Pancreas (tissue), 10 donors: Measurements from ENCODE around the gene CWF19L2. TPM values are rescaled to one million over a fixed set of nuclear protein-coding genes. Genes with fewer than 3 reads are reported as not detected.

ENCODE experiments used
- ATAC-seq, 4 donors: fragments of 200-7000 bp; cut with Tn5 transposase; one replicate each; pipeline versions ENCODE4 v1.8.0 to v1.9.1; 2020; ENCODE audit warnings: mild to moderate bottlenecking in 4 of 4, moderate library complexity in 4 of 4
- DNase-seq, 6 donors: peaks; one replicate each; pipeline ENCODE4 v3.0.0-alpha.2; 2020
- FAIRE-seq: peaks from 2 replicates; lab custom pipeline; 2012; peaks lifted over from hg19 to GRCh38; lab: Jason Lieb, UNC
- H3K27ac ChIP-seq, 4 donors: fragments of 200-600 bp; sonication (generic); 1 replicate in 3 of 4; 2 replicates in 1 of 4; pipeline versions ENCODE4 v1.5.0 to v1.8.0; 2020
- H3K27me3 ChIP-seq, 4 donors: fragments of 200-600 bp; one replicate each; pipeline ENCODE4 v1.8.0; 2021
- H3K36me3 ChIP-seq, 3 donors: fragments of 200-600 bp; sonication (generic) in 1 of 3; one replicate each; pipeline versions ENCODE4 v1.5.0 to v1.8.0; 2020 to 2021
- H3K4me1 ChIP-seq, 3 donors: fragments of 200-600 bp; one replicate each; pipeline ENCODE4 v1.8.0; 2021
- H3K4me3 ChIP-seq, 4 donors: fragments of 200-600 bp; sonication (generic) in 2 of 4; one replicate each; pipeline versions ENCODE4 v1.5.0 to v1.8.0; 2020 to 2021
- H3K9me3 ChIP-seq, 4 donors: fragments of 200-600 bp; one replicate each; pipeline ENCODE4 v1.8.0; 2021
- CTCF ChIP-seq, 4 donors: fragments of 200-600 bp; sonication (generic) in 3 of 4; IDR thresholded peaks; one replicate each; pipeline versions ENCODE4 v1.5.0 to v1.8.0; 2021; ENCODE audit warnings: antibody characterized with exemption in 4 of 4
- WGBS, 2 donors: extraction: QIAGEN DNeasy Blood & Tissue Kit; methylation state at CpG; one replicate each; pipeline ENCODE4 v1.1.7; 2013; 5-methylcytosine and 5-hydroxymethylcytosine counted together
- intact Hi-C, 3 donors: fragments of 100-400 bp; cut with DNase I; formaldehyde crosslinking; loops; one replicate each; pipeline versions ENCODE4 v1.11.1 to v1.14.2; 2022
- polyA plus RNA-seq, 2 donors: library from polyadenylated mRNA; stranded (reverse); fragments of 200-250 nt; gene quantifications; one replicate each; pipeline ENCODE4 v1.2.3, GENCODE V29; 2013
- total RNA-seq, 6 donors: library from RNA; stranded (reverse); fragmentation: NEBNext Ultra II Directional in 4 of 6; extraction: Animal tissue kit (Norgen Biotek cat#: 25700) in 4 of 6; gene quantifications; one replicate each; pipeline versions ENCODE4 v1.2.1 to v1.2.4, GENCODE V29; 2021 to 2023
- donor health status: healthy with polysubstance abuse.
- donor health status: DM: no; HTN: no; CAD: no; lungs with moderate emphysema.
- donor health status: DM: no; HTN: no; CAD: no.
- donor health status: control.
- donor health status: control.
- donor health status: Bipolar disorder and iron deficiency.
- donor health status: DM: yes; HTN: yes; CAD: no.
- donor health status: DM: no; HTN: no; CAD: no.
- donor health status: DM: no; HTN: no; CAD: no.
- donor health status: DM: yes; HTN: yes; CAD: no.

Gene CWF19L2
- total and polyA plus RNA-seq, 8 donors = 3.2 to 14.0 (median 6.2) TPM

GRCh38 chr11:107442715-107443215 lies 14.9 kb downstream of the CWF19L2 start:
- no peaks in the 10 kb centered on the region for H3K27me3 ChIP-seq
- FAIRE-seq (no peak), DNase-seq (no peak), ATAC-seq (no peak)
- 96 to 98% methylated on average over 1 of the region's 1 CpG for WGBS, 2 donors
- no peaks in the 10 kb centered on the region for H3K4me1 ChIP-seq
- no peak for TF ChIP-seq CTCF (IDR thresholded peaks at IDR 0.05)
- H3K27ac ChIP-seq = no peak overlapping the region
- H3K4me3 ChIP-seq = no peak overlapping the region
- H3K9me3 ChIP-seq = no peaks in the 10 kb centered on the region
- intact Hi-C loops = no loop called here
- peaks cover 0 to 15% (median 0%) of the 10 kb centered on the region in 3 donors for H3K36me3 ChIP-seq

DNA sequence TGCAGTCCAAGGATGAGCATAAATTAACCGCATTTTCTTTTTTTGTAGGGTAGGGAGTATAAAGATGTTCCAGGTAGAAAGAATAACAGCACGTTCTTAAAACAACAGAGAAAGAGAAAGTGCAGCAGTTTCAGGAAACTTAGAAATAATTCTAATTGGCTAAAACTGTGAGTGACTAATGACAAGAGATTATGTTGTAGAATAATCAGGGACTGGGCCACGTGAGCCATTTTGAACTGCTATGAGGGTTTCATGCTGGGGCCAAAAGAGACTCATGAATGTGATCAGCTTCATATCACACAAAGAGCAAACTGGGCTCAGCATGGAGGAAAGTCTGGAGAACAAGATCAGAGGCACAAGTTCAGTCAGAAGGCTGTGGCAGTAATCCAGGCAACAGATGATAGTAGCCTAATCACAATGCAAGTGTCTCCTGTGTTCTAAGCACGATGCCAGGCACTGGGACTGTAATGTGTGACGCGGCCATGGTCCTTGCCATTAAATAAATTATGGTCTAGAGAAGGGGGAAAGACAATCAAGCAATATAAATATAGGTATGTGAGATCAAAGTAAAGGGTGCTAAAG lies 17.9 kb downstream of the CWF19L2 start:
- H3K4me3 ChIP-seq = no peak overlapping the region
- FAIRE-seq (no peak), DNase-seq (no peak), ATAC-seq (no peak)
- intact Hi-C loops = no loop called here
- H3K27me3 ChIP-seq = no peaks in the 10 kb centered on the region
- no peaks in the 10 kb centered on the region for H3K9me3 ChIP-seq
- no peak for TF ChIP-seq CTCF (IDR thresholded peaks at IDR 0.05)
- WGBS, 2 donors = 85 to 88% methylated on average over 6 of the region's 6 CpGs
- H3K27ac ChIP-seq = no peak overlapping the region
- H3K36me3 ChIP-seq = peaks cover 0 to 19% (median 0%) of the 10 kb centered on the region in 3 donors
- no peaks in the 10 kb centered on the region for H3K4me1 ChIP-seq

- 47 to 95% methylated on average over 1 of the region's 1 CpG for WGBS, 2 donors
- FAIRE-seq = no peak
- TF ChIP-seq CTCF (IDR thresholded peaks at IDR 0.05) = no peak
These were observed 19.5 kb downstream of the CWF19L2 start for GRCh38 chr11:107438148-107438547.

GRCh38 chr11:107430525-107430924 lies 27.1 kb downstream of the CWF19L2 start:
- ATAC-seq (no peak), DNase-seq (no peak), FAIRE-seq (no peak)
- H3K9me3 ChIP-seq = no peaks in the 10 kb centered on the region
- H3K4me3 ChIP-seq = no peak overlapping the region
- H3K36me3 ChIP-seq = peaks cover 0 to 5% (median 2%) of the 10 kb centered on the region in 3 donors
- H3K4me1 ChIP-seq = no peaks in the 10 kb centered on the region
- 79 to 87% methylated on average over 3 of the region's 3 CpGs for WGBS, 2 donors
- intact Hi-C loops = no loop called here
- H3K27me3 ChIP-seq = no peaks in the 10 kb centered on the region
- H3K27ac ChIP-seq = no peak overlapping the region
- no peak for TF ChIP-seq CTCF (IDR thresholded peaks at IDR 0.05)

More at GRCh38 chr11:107438148-107438547, 19.5 kb downstream of the CWF19L2 start:
- ATAC-seq (no peak), DNase-seq (no peak)
- Histone ChIP-seq H3K27ac (no peak overlapping the region), H3K36me3 (peaks cover 0 to 19% (median 0%) of the 10 kb centered on the region in 3 donors), H3K4me3 (no peak overlapping the region), H3K27me3 (no peaks in the 10 kb centered on the region), H3K9me3 (no peaks in the 10 kb centered on the region), H3K4me1 (no peaks in the 10 kb centered on the region)
- intact Hi-C loops = no loop called here

GRCh38 chr11:107427569-107428180 lies 29.9 kb downstream of the CWF19L2 start:
- no peak overlapping the region for H3K4me3 ChIP-seq
- no peaks in the 10 kb centered on the region for H3K27me3 ChIP-seq
- H3K4me1 ChIP-seq = no peaks in the 10 kb centered on the region
- peaks cover 0 to 5% (median 2%) of the 10 kb centered on the region in 3 donors for H3K36me3 ChIP-seq
- intact Hi-C loops = no loop called here
- H3K27ac ChIP-seq = no peak overlapping the region
- no peak for DNase-seq
- no peak for FAIRE-seq
- no peak for ATAC-seq
- H3K9me3 ChIP-seq = no peaks in the 10 kb centered on the region
- WGBS, 2 donors = 77% methylated on average over 2 of the region's 2 CpGs
- no peak for TF ChIP-seq CTCF (IDR thresholded peaks at IDR 0.05)
